ENCODE data around the gene PCNT. TPM values are rescaled to one million over a fixed set of nuclear protein-coding genes. Genes with fewer than 3 reads are reported as not detected.

PCNT gene
- total and polyA plus RNA-seq, 10 of the 15 experiments (the other 5 are each of a cell fraction or from before 2014, with no cell fraction given): 2.9 to 39.6 (median 20.5) TPM

- TF ChIP-seq CTCF (IDR thresholded peaks at IDR 0.05 in 2 of 3, conservative IDR thresholded peaks at IDR 0.05 in 1 of 3; ENCODE audit: control insufficient read depth in 2 of 3, extremely low read depth in 1 of 3, insufficient read depth in 1 of 3, low read depth in 3 of 3, low read length in 3 of 3) (no peak), MYB (IDR thresholded peaks at IDR 0.05; ENCODE audit: borderline replicate concordance, low read depth, low read length) (no peak)
Observed at GRCh38 chr21:46345861-46346260, 21.9 kb downstream of the PCNT start (continued).

GRCh38 chr21:46346296-46347202, 22.6 kb downstream of the PCNT start:
- FAIRE-seq: no peak
- H3K36me3 ChIP-seq (ENCODE audit: control insufficient read depth in 2 of 2, insufficient read depth in 2 of 2, low read length in 1 of 2): peaks cover 22 to 33% of the 10 kb centered on the region in 2 experiments
- BruUV-seq (replicated peaks): no TSS peak

More at GRCh38 chr21:46346296-46347202, 22.6 kb downstream of the PCNT start:
- ATAC-seq (no peak), DNase-seq (ENCODE audit: low read depth, low spot score) (no peak)
- in situ Hi-C loops (cut with MboI) (no loop called here), intact Hi-C loops (cut with micrococcal nuclease; ENCODE audit: unreplicated experiment) (no loop called here)
- Histone ChIP-seq H2AFZ (ENCODE audit: control insufficient read depth, low read depth, low read length) (no peak overlapping the region), H3K4me1 (ENCODE audit: control insufficient read depth, insufficient read depth, low read length) (no peaks in the 10 kb centered on the region), H3K4me2 (ENCODE audit: control insufficient read depth, insufficient read depth) (no peak overlapping the region), H3K79me2 (ENCODE audit: control insufficient read depth, insufficient read depth, low read length) (no peaks in the 10 kb centered on the region; the same call in 1 of the 2 replicates), H4K20me1 (ENCODE audit: control insufficient read depth, insufficient read depth) (no peaks in the 10 kb centered on the region), H3K9ac (ENCODE audit: control insufficient read depth, insufficient read depth, low read length) (no peak overlapping the region), H3K27me3 (replicated peaks in 1 of 2; ENCODE audit: control insufficient read depth in 2 of 2, insufficient read depth in 2 of 2, low read length in 1 of 2) (no peaks in the 10 kb centered on the region), H3K9me3 (replicated peaks; ENCODE audit: control insufficient read depth, insufficient read depth, low read length) (no peaks in the 10 kb centered on the region), H3K27ac (ENCODE audit: control insufficient read depth, insufficient read depth) (no peak overlapping the region), H3K4me3 (no peak overlapping the region)
- RAD21 ChIA-PET (ENCODE audit: unreplicated experiment): no interaction called here
- CTCF ChIA-PET: no interaction called here
- no peak for TF ChIP-seq NFIC (IDR thresholded peaks at IDR 0.05; ENCODE audit: low read depth, low read length)
- no peak for TF ChIP-seq JUND (IDR thresholded peaks at IDR 0.05; ENCODE audit: low read depth, low read length)
- no peak for TF ChIP-seq HDAC6 (IDR thresholded peaks at IDR 0.05; ENCODE audit: unreplicated experiment)
- 91% methylated on average over 34 of the region's 34 CpGs for WGBS (ENCODE audit: insufficient coverage, insufficient replicate concordance, low lambda C conversion rate, missing lambda C conversion rate)
- POLR2A ChIA-PET: interaction anchor here (0.6 to 1.0 kb wide), 2 partner anchors 39 to 1198 kb away, joined by 4 to 5 read pairs; no protein-coding TSS in a partner anchor
- SMC1A ChIA-PET (ENCODE audit: uncharacterized antibody, unreplicated experiment): no interaction called here
